H1 (cell line): ENCODE results near the gene STKLD1. TPM values are rescaled to one million over a fixed set of nuclear protein-coding genes. Genes with fewer than 3 reads are reported as not detected.

Source experiments
- KDM5A ChIP-seq: fragments of 200-600 bp; IDR thresholded peaks from 2 replicates; pipeline ENCODE4 v1.7.1; 2012; ENCODE audit warnings: mild to moderate bottlenecking, low read length, inconsistent platforms, mixed read lengths
- PHF8 ChIP-seq: fragments of 200-600 bp; sonication (generic); conservative IDR thresholded peaks from 2 replicates; pipeline ENCODE4 v1.7.1; 2012; ENCODE audit warnings: low read depth, mild to moderate bottlenecking, inconsistent platforms, low read length, moderate library complexity
- POU5F1 ChIP-seq: IDR thresholded peaks from 2 replicates; pipeline ENCODE4 v1.6.1; 2011; ENCODE audit warnings: low read depth, mild to moderate bottlenecking, low read length, moderate library complexity
- RBBP5 ChIP-seq: IDR thresholded peaks from 2 replicates; pipeline ENCODE4 v1.7.1; 2012; ENCODE audit warnings: low read depth, mild to moderate bottlenecking, inconsistent platforms, low read length, moderate library complexity, borderline replicate concordance
- SRF ChIP-seq: IDR thresholded peaks from 2 replicates; pipeline ENCODE4 v1.6.1; 2011; ENCODE audit warnings: mild to moderate bottlenecking, low read depth, low read length, moderate library complexity
- USF2 ChIP-seq: IDR thresholded peaks from 2 replicates; pipeline ENCODE4 v1.6.1; 2011; ENCODE audit warnings: low read length, improper control_type of control experiment
- polyA plus RNA-seq, 7 experiments: library from polyadenylated mRNA; depleted of rRNA in 3 of 7; stranded (reverse) in 5 of 7; unstranded in 2 of 7; fragments of >200 nt in 5 of 7; fragments of 200-250 nt in 2 of 7; gene quantifications; 1 replicate in 5 of 7; 2 replicates in 1 of 7; 4 replicates in 1 of 7; pipeline versions ENCODE4 v1.2.1 to v1.2.3, GENCODE V29; 2011 to 2013; ENCODE audit warnings: missing spikeins in 2 of 7, mixed read lengths in 2 of 7
- total RNA-seq: library from RNA; stranded (reverse); fragmentation: NEBNext Ultra II Directional; extraction: Animal tissue kit (Norgen Biotek cat#: 25700); gene quantifications from 2 replicates; pipeline ENCODE4 v1.2.1, GENCODE V29; 2021

STKLD1 gene
- total and polyA plus RNA-seq, 2 of the 8 experiments (the other 6 are each of a cell fraction or from before 2014, with no cell fraction given) = 0.26 TPM; not detected in 1

DNA sequence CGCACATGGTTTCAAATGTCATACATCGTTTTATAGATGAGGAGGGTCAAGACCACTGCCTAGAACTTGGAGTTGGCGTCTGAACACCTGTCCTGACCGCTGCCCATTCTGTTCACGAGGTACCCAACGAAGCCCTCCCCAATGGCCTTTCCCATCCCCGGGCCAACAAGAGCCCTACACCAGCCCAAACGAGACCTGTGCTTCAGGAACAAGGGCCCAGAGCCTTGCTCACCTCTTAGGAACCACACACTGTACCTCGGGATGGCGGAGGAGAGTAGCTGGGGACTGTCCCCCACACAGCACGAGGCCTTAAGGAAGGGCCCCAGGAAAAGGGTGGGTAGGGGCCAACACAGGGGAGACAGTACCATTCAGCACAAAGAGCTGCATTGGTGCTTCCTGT, 43.2 kb upstream of the STKLD1 start (continued):
- TF ChIP-seq POU5F1 (no peak), RBBP5 (no peak), KDM5A (no peak), PHF8 (no peak), SRF (no peak), USF2 (no peak)
